Muscle of back (tissue), 11 donors: Measurements from ENCODE around the gene NOS3. TPM values are rescaled to one million over a fixed set of nuclear protein-coding genes. Genes with fewer than 3 reads are reported as not detected.
A peak's percentile ranks its signal among the peaks of the same experiment; 100 is the strongest.

Experiments used
- DNase-seq, 3 donors: peaks; one replicate each; pipeline versions ENCODE4 v3.0.0 to v3.0.0-alpha.2; 2013
- polyA plus RNA-seq, 10 donors: library from polyadenylated mRNA; unstranded; fragments of 120-200 nt; gene quantifications; one replicate each; pipeline ENCODE4 v1.2.1, GENCODE V29; 2013; ENCODE audit not compliant: insufficient read length in 10 of 10

Gene NOS3
- polyA plus RNA-seq, 10 donors: 4.1 to 9.4 (median 6.6) TPM

DNA sequence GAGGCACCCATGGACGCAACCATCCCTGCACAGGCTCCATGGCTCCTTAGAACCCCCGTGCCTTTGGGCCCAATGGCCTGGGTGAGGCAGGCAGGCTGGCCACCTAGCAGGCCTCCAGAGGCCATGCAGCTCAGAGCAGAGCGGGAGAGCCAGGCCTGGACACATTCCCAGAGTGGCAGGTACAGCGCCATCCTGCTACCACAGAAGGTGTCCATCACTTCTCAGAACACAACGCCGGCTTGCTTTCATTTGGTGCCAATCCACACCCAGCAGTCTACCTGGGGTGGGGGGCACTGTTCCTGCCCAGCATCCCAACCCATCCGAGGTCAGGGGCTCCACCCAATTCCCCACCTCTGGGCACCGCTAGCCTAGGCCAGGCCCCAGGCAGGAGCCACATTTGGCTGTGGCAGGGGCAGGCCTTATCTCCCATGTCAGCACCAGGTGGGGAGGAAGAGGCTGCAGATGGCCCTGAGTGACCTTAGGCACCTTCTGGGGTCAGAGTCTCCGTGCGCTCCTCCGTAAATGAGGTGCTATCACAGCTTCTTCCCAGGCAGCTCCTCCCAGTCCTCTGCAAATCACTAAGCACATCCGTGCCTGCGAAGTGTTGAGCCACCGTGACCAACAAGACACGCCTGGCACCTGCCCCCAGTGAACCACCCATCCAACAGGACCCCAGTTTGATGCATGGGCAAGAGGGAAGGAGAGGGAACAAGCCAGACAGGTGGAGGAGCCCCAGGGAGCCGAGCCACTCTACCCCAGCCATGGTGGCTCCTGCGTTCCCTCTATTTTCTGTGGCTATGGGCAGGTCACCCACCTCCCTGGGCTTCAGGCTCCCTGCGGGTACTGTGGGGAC, 26.9 kb upstream of the NOS3 start:
- DNase-seq: no peak

DNA sequence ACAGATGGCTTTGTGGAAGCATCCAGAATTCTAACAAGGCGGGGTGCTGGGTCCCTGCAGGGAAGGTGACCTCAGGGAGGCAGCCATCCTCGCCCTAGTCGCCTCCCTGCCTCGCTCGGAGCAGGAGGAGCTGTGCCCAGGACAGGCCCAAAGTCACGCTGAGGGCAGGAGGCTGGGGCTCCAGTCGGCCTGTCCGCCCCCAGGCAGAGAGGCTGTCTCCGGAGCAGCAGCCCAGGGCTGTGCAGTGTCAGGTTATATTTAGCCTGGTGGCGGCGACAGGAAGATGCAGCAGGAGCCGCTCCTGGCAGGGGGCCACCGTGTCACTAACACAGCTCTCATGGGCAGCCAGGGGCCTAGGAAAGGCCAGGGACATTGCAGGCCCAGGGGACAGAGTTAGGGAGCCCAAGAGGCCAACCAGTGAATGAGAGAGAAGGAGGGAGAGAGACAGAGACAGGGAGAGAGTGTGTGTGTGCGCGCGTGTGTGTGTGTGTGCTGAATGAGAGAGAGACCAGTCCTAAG, 26.2 kb upstream of the NOS3 start:
- peak in 1 of 3 donors; percentile 62 for DNase-seq

DNA sequence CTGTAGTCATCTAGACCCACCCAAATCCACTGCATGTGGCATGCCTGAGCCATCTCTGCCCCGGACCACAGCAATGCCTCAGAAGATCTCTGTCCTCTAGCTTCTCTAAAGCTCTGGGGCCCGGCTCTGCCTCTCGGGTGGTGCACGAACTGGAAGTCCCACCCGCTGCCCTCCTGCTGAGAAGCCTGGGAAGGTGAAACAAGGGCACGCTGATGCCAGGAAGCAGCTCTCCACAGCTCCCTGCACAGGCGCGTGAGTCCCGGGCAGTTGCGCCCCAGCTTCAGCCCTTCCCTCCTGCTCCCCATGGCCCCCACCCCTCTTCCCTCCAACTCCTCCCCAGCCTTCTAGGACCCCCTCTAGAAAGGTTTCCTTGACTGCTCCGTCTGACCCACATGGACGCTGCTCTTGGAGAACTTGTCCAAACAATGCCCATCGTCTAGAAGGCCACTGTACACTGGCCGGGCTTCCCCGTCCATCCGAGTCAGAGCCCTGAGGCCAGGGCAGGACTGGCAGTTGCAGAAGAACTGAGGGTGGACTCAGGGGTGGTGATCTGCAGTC, 25.5 kb upstream of the NOS3 start:
- no peak for DNase-seq

DNA sequence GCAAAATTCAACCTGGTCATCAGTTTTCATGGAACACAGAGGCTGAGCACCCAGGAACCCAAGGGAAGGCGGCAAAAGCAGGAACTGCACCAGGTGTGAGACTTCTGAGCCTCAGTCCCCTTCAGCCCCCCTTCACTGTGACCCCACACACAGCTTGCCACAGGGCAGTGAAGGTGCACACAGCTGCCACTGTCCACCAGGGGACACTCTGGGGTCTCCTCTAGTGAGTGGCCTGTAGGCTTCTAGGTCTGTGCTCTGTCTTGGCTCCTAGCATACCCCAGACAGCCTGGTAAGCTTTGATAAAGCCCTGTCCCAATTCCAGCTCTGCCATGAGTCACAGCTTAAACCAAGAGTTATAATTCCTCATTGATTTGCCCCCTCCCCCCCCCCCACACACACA, 24.8 kb upstream of the NOS3 start:
- no peak for DNase-seq

DNA sequence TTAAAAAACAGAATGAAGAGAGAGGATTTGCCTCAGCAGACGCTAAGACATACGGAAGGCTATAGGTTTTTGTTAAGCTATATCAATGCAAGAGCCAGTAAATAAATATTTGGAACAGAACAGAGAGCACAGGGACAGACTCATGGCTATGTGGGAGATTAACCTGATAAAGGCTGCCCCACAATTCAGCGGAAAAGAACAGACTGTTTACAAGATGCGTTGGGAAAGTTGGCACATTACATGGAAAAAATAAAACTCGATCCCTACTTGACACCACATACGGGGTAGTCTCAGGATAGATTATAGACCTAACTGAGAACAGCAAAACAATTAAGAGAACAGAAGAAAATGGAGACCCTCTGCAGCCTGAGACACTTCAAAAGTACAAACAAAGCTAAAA, 23.5 kb upstream of the NOS3 start:
- no peak for DNase-seq

DNA sequence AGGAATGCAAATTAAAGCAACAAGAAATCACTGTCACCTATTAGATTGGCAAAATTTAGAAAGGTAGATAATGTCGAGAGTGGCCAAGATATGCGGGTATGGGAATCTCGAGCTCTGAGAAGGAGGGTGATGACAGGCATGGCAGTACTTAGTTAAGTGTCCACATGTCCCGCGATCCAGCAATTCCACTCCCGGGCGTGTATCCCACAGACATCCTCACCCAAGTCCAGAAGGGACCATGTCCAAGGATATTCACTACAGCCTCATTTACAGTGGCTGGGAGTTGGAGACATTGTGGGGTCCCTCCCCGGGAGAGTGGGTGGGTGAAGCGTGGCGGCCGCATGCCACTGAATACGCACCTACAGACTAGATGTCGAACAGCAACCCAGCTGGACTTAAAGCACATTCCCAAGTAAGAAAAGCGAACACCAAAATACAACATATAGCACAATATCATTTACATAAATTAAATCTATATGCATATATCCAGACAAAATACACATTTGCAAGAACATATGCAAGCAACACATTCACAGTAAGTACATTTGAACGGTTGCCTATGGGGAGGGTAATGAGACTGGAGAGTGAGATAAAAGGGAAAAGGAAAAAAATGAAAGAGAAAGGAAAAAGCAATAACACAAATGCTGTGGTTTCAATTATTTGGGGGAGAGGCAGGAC, 22.6 kb upstream of the NOS3 start:
- DNase-seq: no peak

DNA sequence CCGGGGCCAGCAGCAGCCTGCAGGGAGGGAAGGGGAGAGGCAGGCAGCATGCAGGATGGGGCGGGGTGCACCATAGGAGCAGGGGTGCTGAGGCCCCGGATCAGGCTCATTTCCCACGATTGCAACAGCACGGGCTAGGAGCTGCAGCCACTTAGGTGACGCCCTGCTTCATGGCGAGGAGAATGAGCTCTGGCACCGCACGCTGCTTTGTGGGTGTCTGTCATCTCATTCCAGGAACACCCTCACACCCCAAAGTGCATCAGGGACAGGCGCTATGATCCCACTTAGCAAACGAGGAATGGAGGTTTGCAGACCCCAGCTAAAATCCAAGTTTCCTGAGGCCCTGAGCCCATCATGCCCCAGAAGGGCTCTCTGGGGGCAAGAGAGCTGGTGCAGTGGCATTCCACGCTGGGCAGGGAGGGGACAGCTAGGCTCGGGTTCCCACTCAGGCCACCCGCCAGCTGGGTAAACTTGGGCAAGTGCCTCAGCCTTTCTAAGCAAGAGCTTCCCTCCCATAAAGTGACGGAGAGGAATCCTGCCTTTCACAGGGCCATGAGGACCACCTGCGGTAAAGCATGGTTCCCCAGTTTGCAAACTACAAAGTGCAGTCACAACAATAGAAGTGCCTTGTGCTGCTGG, 22.0 kb upstream of the NOS3 start:
- no peak for DNase-seq

DNA sequence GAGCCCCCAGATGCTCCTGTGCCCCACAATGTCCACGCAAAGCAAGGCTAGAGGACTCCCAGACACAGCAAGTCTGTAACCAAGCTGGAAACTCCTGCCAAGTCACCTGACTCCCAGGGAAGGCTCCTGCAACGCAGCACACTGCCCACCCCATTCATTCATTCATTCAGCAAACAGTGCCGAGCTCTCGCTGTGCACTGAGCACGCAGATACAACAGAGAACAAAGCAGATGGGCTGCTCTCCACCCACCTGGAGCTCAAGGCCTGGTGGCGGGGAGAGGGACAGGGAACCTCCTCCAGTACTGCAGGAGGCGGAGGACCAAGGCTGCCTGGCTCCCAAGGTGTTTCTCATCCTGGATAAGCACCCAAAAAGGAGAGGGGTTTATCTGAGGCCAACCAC, 21.3 kb upstream of the NOS3 start:
- DNase-seq: no peak

DNA sequence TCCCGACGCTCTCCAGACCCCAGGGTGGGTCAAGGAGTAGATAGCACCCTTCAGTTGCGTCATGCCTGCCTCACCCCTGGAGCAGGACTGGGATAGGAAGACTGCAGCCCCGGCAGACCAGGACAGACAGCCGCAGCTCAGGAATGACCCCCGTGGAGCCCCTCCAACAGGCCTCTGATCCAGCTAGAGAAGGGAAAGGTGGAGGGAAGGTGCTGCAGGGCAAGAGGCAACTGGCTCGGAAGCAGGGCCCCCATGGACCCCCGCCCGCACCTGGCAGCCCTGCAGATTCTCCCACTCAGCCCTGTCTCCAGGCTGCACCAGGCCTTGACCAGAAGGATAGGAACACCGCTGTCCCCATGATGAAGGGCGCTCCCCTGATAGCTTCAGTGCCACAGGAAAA, 20.4 kb upstream of the NOS3 start:
- no peak for DNase-seq

DNA sequence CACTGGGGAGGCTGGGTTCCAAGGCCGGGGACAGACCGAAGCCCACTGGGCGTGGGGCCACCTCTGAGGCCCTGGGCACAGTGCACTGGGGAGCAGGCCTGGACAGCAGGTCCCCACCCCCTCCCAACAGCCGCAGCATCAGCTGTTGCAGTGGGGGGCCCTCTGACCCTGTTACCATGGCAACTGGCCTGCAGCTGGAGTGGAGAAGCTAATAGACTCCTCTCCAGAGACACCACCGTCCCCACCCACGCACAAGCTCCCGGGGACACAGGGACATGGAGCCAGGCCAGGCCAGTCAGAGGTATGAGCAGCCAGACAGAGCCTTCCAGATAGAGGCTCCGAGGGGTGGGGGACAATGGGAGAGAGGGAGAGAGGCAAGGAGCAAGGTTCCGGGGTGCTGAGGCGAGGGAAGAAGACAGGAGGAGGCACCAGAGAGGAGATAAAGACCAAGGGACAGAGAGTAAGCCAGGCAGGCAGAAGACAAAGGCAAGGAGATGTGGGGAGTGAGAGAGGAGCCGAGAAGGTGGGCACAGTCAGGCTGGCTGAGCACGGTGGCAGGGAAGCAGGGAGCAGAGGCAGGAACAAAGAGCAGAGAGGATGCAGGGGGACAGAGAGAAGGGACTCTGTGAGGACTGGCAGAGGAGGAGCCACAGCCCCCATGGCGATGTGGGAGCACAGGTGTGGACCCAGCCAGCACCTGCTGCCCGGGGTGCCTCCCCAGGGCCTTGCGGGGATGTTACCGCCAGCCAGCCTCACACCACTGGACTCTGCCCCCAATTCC, 19.4 kb upstream of the NOS3 start:
- DNase-seq: peak in 1 of 3 donors; percentile 87

DNA sequence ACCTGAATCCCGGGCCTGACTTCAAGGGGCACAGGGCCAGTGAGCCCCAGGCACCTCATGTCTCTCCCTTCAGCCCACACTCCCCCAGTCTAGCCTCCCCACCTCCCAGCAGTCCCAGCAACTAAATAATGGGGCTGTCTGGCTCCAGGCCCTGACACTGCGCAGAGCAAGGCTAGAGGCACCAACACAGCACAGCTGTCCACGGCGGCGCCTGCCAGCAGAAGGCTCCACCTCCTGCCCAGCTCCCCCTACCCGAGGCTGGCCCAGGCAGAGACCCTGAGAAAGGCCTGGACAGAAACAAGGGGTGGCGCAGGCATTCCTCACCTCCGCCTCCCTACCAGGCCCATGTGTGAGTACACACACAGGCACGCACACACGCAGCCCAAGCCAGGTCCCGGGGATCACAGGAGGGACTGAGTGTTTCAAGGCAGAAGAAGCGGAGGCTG, 18.8 kb upstream of the NOS3 start:
- peak in 1 of 3 donors; percentile 82 for DNase-seq

DNA sequence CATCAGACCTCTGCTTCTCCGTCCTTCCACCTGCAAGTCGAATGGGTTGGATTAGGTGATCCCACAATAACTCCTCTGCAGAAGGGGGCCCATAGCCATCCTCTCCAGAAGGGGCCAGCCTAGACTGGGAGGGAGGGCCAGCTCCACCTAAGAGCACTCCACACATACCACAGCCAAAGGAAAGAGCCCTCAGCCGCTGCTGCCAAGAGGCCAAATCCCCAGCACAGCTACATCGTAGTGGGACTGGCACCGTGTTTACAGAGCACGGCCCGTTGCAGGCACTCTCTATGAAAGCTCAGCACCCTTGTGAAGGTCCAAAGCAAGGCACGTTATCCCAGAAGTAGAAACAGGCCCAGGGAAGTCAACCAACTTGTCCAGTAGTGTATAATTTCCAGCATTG, 18.1 kb upstream of the NOS3 start:
- DNase-seq: no peak

DNA sequence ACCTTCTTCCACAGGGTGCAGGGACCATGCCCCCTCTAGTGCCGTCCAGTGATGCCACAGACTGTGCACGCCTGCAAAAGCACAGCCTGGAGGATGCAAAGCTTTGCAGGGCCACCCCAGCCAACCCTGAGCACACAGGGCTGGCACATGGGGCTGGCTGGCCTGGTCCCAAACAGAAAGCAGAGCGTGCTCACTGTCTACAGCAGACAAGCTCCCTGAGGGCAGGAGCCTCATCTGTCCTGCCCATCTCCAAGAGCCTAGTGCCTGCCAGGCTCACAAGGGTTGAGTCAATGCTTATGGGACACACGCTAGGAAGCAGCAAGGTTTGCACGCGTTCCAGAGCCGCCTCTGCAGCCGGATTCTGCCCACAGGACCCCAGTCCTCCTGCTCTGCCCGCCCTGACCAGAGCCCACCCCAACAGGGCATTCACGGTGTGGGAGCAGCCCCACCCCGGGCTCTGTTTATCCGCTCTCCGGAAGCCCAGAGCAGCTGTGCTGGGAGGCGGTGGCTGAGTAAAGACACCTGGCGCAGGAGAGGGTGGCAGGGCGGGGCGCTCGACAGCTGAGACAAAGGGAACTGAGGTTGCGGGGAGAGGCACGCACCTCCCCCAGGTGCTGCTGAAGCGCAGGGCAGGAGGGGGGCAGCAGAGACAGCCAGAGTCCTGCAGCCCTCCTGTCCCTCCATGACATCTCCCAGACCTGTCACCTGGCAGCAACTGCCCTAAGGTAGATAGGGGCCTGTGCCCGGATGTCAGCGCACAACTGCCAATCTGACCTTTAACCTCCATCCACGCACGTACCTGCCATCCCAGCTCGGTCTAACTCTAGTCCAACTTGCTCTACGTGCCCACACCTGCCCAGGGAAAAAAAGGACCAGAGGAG, 17.0 kb upstream of the NOS3 start:
- DNase-seq: no peak

DNA sequence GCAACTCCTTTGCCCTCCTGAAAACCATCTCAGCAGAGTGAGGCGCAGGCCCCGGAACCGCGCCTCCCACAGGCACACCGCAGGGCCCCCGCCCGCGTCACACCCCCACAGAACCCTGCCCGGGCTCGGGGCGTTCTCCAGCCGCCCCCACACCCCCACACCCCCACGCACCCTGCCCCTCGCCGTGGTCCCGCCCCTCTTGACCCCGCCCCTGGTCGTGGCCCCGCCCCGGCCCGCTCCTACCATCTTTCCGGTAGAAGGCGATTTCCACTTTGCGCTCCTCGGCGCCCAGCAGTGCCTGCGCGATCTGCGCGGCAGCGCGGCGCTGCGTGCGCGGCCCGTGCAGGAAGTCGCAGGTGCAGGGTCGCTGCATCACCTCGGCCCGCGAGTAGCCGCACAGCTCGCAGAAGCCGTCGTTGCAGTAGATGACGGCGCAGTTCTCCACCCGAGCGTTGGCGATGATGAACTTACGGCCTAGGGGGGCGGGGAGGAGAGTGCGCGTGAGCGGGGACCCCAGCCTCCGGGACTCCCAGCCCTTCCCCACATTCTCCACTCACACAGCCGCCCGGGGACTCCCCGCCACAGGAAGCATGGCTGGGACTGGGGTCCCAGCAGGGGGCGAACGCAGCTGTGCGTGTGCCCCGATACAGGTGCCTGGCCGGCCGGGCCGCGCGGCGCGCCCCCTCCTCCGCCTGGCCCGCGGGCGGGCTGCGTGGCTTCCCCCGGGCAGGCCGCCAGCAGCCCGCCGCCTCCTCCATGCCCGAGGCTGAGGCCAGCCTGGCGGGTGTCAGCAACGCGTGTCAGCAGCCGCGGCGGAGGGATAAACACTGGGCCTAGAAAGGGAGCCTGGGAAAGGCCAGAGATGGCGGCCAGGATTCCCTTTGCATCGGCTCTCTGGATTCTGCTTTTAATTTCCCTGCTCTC, 16.1 kb upstream of the NOS3 start:
- peak in 1 of 3 donors; percentile 52 for DNase-seq

DNA sequence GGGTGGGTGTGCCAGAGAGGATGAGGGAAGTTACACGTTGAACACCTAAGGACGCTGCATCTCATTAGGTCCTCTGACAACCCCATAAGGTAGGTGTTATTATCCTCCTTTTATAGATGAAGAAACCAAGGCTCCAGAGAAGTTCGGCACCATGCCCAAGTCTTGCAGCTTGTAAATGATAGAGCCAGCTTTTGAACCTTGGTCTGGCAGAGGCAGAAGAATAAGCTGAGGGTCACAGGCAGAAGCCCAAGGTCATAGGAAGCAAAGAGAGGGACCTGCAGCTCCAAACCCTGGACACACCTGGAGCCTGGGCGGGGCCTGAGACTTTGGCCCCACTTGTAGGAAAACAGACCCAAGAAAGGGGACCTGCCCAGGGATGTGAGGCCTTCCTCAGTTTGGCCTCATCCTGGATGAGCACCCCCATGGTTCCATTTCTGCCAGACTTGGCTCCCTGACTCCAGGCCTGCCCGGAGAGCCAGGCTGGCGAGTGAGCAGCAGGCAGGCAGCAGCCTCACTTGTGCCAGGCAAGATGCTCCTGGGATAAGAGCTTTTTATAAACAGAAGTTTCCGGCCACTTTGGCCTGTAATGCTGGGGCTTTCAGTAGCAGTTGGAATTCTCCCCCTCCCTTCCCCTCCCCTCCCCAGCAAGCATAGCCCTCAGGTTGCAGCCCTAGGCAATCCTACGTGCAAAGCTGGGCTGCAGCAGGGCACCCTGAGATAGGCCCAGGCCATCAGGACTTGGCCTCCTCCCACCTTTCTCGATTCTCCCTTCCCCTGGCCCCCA, 15.1 kb upstream of the NOS3 start:
- no peak for DNase-seq

DNA sequence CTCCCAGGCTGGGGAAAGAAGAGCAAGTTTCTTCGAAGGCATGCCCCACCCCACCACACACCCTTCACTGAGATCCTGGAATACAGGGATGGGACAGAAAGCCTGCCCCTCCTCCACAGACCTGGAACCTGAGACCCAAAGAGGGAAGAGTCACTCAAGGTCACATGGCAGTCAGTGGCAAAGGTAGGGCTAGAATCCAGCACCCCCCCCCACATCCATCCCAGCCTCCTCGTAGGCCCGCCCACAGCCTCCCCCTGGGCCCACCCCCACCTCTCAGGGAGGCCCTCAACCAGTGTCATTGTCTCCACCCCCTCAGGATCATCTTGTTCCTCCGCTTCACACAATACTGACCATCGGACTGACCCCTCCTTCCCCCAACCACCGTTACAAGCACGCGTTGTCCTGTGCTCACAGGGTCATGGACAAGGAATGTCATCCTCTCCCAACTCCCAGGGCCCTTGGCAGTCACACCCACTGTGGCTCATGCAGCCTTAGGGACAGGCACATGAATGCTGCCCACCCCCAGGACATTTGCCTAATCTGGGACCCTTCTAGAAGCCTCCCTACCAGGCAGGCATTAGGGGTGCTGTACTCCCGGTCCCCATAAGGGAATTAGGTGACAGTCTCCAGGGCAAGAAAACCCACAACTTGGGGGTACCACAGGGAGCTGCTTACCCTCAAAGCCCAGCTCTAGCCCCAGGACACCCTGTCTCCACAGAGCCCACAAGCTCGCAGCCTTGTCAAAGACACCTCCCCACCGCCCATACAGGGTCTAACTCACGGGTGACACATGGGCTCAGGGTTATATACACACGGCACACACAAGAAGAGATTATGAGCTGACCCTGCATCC, 14.1 kb upstream of the NOS3 start:
- DNase-seq: no peak

DNA sequence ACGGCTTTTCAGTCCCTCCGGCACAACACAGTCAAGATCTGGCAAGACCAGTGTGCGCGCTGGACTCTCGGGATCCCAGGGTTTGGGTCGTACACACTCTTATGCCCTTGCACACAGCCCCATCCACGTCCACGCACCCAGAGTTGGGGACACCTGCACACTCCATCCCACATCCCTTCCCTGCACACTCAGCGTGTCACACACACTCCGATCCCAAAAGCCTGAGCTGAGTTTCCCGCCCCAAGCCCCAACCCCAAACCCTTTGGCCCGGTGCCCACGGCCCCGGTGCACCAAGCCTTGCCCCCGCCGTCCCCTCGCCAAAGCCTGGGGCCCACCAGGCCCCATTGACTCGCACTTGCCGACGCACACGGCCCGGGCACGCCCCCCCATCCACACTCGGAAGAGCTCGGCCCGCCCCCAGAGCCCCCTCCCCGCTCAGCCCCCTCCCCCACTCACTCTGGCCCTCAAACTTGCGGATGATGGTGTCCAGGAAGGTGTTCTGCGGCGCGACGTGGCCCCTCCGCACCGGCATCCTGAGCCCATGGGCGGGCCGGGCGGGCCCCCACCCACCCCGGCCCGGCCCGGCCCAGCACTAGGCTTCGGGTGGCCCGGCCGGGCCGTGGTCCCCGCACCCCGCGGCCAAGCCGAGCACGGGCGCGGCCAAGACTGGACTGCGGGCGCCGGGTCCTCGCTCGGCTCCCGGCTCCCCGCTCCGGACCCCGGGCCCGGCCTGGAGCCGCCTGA, 13.3 kb upstream of the NOS3 start:
- no peak for DNase-seq
